ENCODE results near the gene AOAH.

AOAH gene

DNA sequence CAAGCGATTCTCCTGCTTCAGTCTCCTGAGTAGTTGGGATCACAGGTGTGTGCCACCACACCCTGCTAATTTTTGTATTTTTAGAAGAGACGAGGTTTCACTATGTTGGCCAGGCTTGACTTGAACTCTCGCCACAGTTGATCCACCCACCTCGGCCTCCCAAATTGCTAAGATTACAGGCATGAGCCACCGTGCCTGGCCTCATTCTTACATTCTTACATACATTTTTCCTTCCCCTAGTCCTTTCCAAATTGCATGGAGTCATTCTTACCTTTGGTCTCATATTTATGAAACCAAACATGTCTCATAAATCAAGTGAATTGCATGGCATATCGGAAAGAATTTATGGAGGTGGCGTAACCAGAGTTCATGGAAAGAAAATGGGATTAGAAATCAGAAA, 186.2 kb downstream of the AOAH start:
- TF ChIP-seq, protein P1, sequence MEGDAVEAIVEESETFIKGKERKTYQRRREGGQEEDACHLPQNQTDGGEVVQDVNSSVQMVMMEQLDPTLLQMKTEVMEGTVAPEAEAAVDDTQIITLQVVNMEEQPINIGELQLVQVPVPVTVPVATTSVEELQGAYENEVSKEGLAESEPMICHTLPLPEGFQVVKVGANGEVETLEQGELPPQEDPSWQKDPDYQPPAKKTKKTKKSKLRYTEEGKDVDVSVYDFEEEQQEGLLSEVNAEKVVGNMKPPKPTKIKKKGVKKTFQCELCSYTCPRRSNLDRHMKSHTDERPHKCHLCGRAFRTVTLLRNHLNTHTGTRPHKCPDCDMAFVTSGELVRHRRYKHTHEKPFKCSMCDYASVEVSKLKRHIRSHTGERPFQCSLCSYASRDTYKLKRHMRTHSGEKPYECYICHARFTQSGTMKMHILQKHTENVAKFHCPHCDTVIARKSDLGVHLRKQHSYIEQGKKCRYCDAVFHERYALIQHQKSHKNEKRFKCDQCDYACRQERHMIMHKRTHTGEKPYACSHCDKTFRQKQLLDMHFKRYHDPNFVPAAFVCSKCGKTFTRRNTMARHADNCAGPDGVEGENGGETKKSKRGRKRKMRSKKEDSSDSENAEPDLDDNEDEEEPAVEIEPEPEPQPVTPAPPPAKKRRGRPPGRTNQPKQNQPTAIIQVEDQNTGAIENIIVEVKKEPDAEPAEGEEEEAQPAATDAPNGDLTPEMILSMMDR (IDR thresholded peaks at IDR 0.05; ENCODE audit: insufficient read depth, low read length): no peak
- TF ChIP-seq POLR2AphosphoS5 (IDR thresholded peaks at IDR 0.05; ENCODE audit: low read depth) (no peak), GABPA (IDR thresholded peaks at IDR 0.05; ENCODE audit: low read depth) (no peak), SPI1 (IDR thresholded peaks at IDR 0.05; ENCODE audit: borderline replicate concordance, low read depth) (no peak)
- TF ChIP-seq, protein P2, sequence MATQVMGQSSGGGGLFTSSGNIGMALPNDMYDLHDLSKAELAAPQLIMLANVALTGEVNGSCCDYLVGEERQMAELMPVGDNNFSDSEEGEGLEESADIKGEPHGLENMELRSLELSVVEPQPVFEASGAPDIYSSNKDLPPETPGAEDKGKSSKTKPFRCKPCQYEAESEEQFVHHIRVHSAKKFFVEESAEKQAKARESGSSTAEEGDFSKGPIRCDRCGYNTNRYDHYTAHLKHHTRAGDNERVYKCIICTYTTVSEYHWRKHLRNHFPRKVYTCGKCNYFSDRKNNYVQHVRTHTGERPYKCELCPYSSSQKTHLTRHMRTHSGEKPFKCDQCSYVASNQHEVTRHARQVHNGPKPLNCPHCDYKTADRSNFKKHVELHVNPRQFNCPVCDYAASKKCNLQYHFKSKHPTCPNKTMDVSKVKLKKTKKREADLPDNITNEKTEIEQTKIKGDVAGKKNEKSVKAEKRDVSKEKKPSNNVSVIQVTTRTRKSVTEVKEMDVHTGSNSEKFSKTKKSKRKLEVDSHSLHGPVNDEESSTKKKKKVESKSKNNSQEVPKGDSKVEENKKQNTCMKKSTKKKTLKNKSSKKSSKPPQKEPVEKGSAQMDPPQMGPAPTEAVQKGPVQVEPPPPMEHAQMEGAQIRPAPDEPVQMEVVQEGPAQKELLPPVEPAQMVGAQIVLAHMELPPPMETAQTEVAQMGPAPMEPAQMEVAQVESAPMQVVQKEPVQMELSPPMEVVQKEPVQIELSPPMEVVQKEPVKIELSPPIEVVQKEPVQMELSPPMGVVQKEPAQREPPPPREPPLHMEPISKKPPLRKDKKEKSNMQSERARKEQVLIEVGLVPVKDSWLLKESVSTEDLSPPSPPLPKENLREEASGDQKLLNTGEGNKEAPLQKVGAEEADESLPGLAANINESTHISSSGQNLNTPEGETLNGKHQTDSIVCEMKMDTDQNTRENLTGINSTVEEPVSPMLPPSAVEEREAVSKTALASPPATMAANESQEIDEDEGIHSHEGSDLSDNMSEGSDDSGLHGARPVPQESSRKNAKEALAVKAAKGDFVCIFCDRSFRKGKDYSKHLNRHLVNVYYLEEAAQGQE (IDR thresholded peaks at IDR 0.05; ENCODE audit: insufficient replicate concordance, low read depth): no peak
- H3K27me3 ChIP-seq (ENCODE audit: insufficient read depth, poor library complexity, severe bottlenecking): no peaks in the 10 kb centered on the region
- H3K27ac ChIP-seq (replicated peaks): no peak overlapping the region
- no peak overlapping the region for H3K4me3 ChIP-seq (replicated peaks; ENCODE audit: insufficient read depth, low read length)
- no peak for DNase-seq (ENCODE audit: low read depth in 1 of 2, low spot score in 1 of 2)

DNA sequence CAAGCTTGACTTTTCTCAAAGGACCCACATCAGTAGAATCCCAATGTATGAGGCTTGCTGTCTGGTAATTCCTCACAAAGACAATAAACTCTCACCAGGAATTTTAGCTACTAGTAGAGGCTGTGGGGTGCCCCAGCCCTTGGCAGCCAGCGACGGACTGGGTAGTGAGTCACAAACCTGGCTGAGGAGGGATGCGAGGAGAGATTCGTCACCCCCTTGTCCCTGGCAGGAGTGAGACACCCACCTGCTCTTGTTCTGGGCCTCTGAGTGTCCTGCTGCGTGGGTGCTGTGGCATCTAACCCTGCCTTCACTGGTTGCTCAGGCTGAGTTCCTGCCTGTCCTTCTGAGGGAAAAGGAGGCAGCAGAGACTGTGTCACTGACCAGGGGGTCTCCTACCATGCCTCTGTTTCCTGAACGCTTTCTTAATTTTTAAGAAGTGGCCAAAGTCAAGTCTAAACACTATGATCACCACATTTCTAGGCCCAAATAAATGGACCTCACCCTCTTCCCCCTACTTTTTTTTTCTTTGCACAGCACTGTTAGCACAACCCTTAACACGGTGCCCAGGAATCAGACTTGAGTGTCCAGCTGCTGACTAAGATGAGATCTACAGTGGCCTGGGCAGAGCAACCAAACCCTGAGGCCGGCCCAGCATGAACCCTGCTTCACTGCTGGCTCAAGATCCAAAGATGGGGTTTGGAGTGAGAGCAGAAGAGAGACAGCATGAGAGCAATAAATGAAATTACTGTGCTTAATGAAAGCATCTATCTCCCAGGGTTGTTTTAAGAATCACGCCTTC, 188.2 kb downstream of the AOAH start:
- no peaks in the 10 kb centered on the region for H3K27me3 ChIP-seq (ENCODE audit: insufficient read depth, poor library complexity, severe bottlenecking)
- TF ChIP-seq, protein P1 (IDR thresholded peaks at IDR 0.05; ENCODE audit: insufficient read depth, low read length): no peak
- TF ChIP-seq, protein P2 (IDR thresholded peaks at IDR 0.05; ENCODE audit: insufficient replicate concordance, low read depth): no peak
- TF ChIP-seq GABPA (IDR thresholded peaks at IDR 0.05; ENCODE audit: low read depth): no peak
- H3K27ac ChIP-seq (replicated peaks): no peak overlapping the region
- no peak for DNase-seq (ENCODE audit: low read depth in 1 of 2, low spot score in 1 of 2)
- no peak overlapping the region for H3K4me3 ChIP-seq (replicated peaks; ENCODE audit: insufficient read depth, low read length)

DNA sequence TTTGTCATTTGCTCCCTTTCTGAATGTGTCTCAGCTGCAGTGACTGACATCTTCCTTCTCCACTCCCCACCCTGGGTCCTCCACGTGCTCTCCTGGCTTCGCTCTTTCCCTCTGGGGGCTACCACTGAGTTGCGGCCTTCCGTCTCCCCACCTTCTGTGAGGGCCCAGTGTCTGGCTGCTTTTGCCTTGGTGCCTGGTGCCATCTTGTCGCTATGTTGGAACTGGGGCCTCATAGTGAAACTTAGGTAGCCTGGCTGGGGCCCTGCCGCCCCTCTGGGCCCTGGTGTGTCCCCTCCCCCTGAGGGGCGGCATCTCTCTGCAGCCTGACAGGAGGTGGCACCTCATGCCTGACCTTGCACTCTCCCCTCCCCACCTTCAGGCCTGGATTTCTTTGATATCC, 190.6 kb downstream of the AOAH start:
- no peak for DNase-seq (ENCODE audit: low read depth in 1 of 2, low spot score in 1 of 2)
- Histone ChIP-seq H3K27me3 (ENCODE audit: insufficient read depth, poor library complexity, severe bottlenecking) (no peaks in the 10 kb centered on the region), H3K27ac (replicated peaks) (no peak overlapping the region), H3K4me3 (replicated peaks; ENCODE audit: insufficient read depth, low read length) (no peak overlapping the region)
- no peak for TF ChIP-seq SPI1 (IDR thresholded peaks at IDR 0.05; ENCODE audit: borderline replicate concordance, low read depth)
- TF ChIP-seq, protein P2 (IDR thresholded peaks at IDR 0.05; ENCODE audit: insufficient replicate concordance, low read depth): no peak
- TF ChIP-seq POLR2AphosphoS5 (IDR thresholded peaks at IDR 0.05; ENCODE audit: low read depth): no peak
- TF ChIP-seq, protein P1 (IDR thresholded peaks at IDR 0.05; ENCODE audit: insufficient read depth, low read length): no peak
- no peak for TF ChIP-seq GABPA (IDR thresholded peaks at IDR 0.05; ENCODE audit: low read depth)
